Progenitor cell of endocrine pancreas (in vitro differentiated cells): ENCODE data around the gene ERCC6L. TPM values are rescaled to one million over a fixed set of nuclear protein-coding genes. Genes with fewer than 3 reads are reported as not detected.
A peak's percentile ranks its signal among the peaks of the same experiment; 100 is the strongest.

ENCODE experiments used
- DNase-seq: peaks from one replicate; pipeline ENCODE4 v3.0.0; 2021; ENCODE audit warnings: low spot score; ENCODE audit not compliant: unreplicated experiment
- H3K27ac Mint-ChIP-seq: 2 replicates; pipeline ENCODE4 v1.8.0; 2021; ENCODE audit warnings: mild to moderate bottlenecking, moderate library complexity, mixed read lengths
- H3K27me3 Mint-ChIP-seq: 2 replicates; pipeline ENCODE4 v1.8.0; 2021; ENCODE audit warnings: mixed read lengths
- H3K36me3 Mint-ChIP-seq: 2 replicates; pipeline ENCODE4 v1.8.0; 2022; ENCODE audit warnings: mixed read lengths; ENCODE audit not compliant: insufficient read depth
- H3K4me1 Mint-ChIP-seq: 2 replicates; pipeline ENCODE4 v1.8.0; 2021; ENCODE audit warnings: low read depth, mixed read lengths
- H3K4me3 Mint-ChIP-seq: 2 replicates; pipeline ENCODE4 v1.8.0; 2021; ENCODE audit warnings: low read depth, mild to moderate bottlenecking, moderate library complexity, mixed read lengths
- H3K9me3 Mint-ChIP-seq: 2 replicates; pipeline ENCODE4 v1.8.0; 2021; ENCODE audit warnings: low read depth, mixed read lengths
- CTCF ChIP-seq: fragments of 200-600 bp; sonication (generic); IDR thresholded peaks from one replicate; pipeline ENCODE4 v1.5.0; 2021; ENCODE audit warnings: antibody characterized with exemption, mild to moderate bottlenecking; ENCODE audit not compliant: unreplicated experiment
- total RNA-seq: library from RNA; stranded (reverse); gene quantifications from 2 replicates; pipeline ENCODE4 v1.2.1, GENCODE V29; 2021

ERCC6L gene
- total RNA-seq, 1 donor from 2014 or later, result 5.6 TPM

GRCh38 chrX:72270316-72270866, 31.6 kb upstream of the ERCC6L start:
- TF ChIP-seq CTCF, result no peak
- no peak for DNase-seq
- peaks cover 18% of the 10 kb centered on the region for H3K4me1 Mint-ChIP-seq
- peaks cover 43% of the 10 kb centered on the region for H3K36me3 Mint-ChIP-seq
- H3K27ac Mint-ChIP-seq, result no peak overlapping the region
- H3K27me3 Mint-ChIP-seq, result no peaks in the 10 kb centered on the region
- H3K4me3 Mint-ChIP-seq, result no peak overlapping the region
- no peaks in the 10 kb centered on the region for H3K9me3 Mint-ChIP-seq

GRCh38 chrX:72269671-72270251, 30.9 kb upstream of the ERCC6L start:
- Mint-ChIP-seq H3K4me3 (no peak overlapping the region), H3K4me1 (peaks cover 11% of the 10 kb centered on the region), H3K27me3 (no peaks in the 10 kb centered on the region), H3K27ac (no peak overlapping the region), H3K9me3 (no peaks in the 10 kb centered on the region), H3K36me3 (peaks cover 40% of the 10 kb centered on the region)
- TF ChIP-seq CTCF, result no peak
- DNase-seq, result no peak

- no peak for DNase-seq
- H3K27ac Mint-ChIP-seq, result no peak overlapping the region
- no peak for TF ChIP-seq CTCF
- H3K36me3 Mint-ChIP-seq, result peaks cover 30% of the 10 kb centered on the region
- H3K4me1 Mint-ChIP-seq, result peaks cover 2% of the 10 kb centered on the region
- H3K4me3 Mint-ChIP-seq, result no peak overlapping the region
- no peaks in the 10 kb centered on the region for H3K27me3 Mint-ChIP-seq
- no peaks in the 10 kb centered on the region for H3K9me3 Mint-ChIP-seq
Measured at GRCh38 chrX:72268597-72269365, 30.0 kb upstream of the ERCC6L start.

GRCh38 chrX:72265263-72265662, 26.4 kb upstream of the ERCC6L start:
- H3K27me3 Mint-ChIP-seq, result no peaks in the 10 kb centered on the region
- no peak overlapping the region for H3K27ac Mint-ChIP-seq
- peaks cover 4% of the 10 kb centered on the region for H3K9me3 Mint-ChIP-seq
- no peak for TF ChIP-seq CTCF
- H3K4me3 Mint-ChIP-seq, result no peak overlapping the region
- H3K36me3 Mint-ChIP-seq, result peaks cover 13% of the 10 kb centered on the region
- DNase-seq, result no peak
- peaks cover 8% of the 10 kb centered on the region for H3K4me1 Mint-ChIP-seq

- no peak for DNase-seq
- Mint-ChIP-seq H3K36me3 (peaks cover 5% of the 10 kb centered on the region), H3K4me3 (no peak overlapping the region), H3K27ac (peak overlapping the region; percentile 3), H3K4me1 (peaks cover 8% of the 10 kb centered on the region), H3K9me3 (peaks cover 8% of the 10 kb centered on the region), H3K27me3 (peaks cover 8% of the 10 kb centered on the region)
- no peak for TF ChIP-seq CTCF
Measured at GRCh38 chrX:72262077-72262476, 23.2 kb upstream of the ERCC6L start.
